DOHH2 (cell line): ENCODE measurements around the gene TAF1C.

Source experiments
- H3F3A ChIP-seq: fragments of 200-600 bp; sonication (generic), shearing (Covaris generic); 2 replicates; pipeline ENCODE4 v1.6.0; 2016; ENCODE audit warnings: antibody characterized with exemption, mild to moderate bottlenecking; ENCODE audit not compliant: control insufficient read depth, insufficient read depth
- H3K27ac ChIP-seq: fragments of 200-600 bp; sonication (generic); 2 replicates; pipeline ENCODE4 v1.5.1; 2014; ENCODE audit warnings: low read depth, mild to moderate bottlenecking, low read length, moderate library complexity
- H3K27me3 ChIP-seq: fragments of 200-600 bp; sonication (generic); 2 replicates; pipeline ENCODE4 v1.6.1; 2014; ENCODE audit warnings: mild to moderate bottlenecking, low read length, mixed read lengths; ENCODE audit not compliant: control insufficient read depth
- H3K36me3 ChIP-seq: fragments of 200-600 bp; sonication (generic); 2 replicates; pipeline ENCODE4 v1.6.1; 2014; ENCODE audit warnings: mild to moderate bottlenecking, low read length, moderate library complexity, mixed read lengths; ENCODE audit not compliant: control insufficient read depth
- H3K4me1 ChIP-seq: fragments of 200-600 bp; sonication (generic); 2 replicates; pipeline ENCODE4 v1.6.1; 2014; ENCODE audit warnings: mild to moderate bottlenecking, low read length, mixed read lengths; ENCODE audit not compliant: control insufficient read depth
- H3K4me2 ChIP-seq: fragments of 200-600 bp; sonication (generic); 2 replicates; pipeline ENCODE4 v1.6.0; 2014; ENCODE audit warnings: mild to moderate bottlenecking, low read length, moderate library complexity
- H3K4me3 ChIP-seq: fragments of 200-600 bp; sonication (generic); 2 replicates; pipeline ENCODE4 v1.5.1; 2014; ENCODE audit warnings: mild to moderate bottlenecking, low read length, mixed read lengths
- H3K79me2 ChIP-seq: fragments of 200-600 bp; sonication (generic); 2 replicates; pipeline ENCODE4 v1.6.1; 2014; ENCODE audit warnings: mild to moderate bottlenecking, low read length, mixed read lengths; ENCODE audit not compliant: control insufficient read depth
- H3K9me2 ChIP-seq: fragments of 200-600 bp; sonication (generic); replicated peaks from 2 replicates; pipeline ENCODE4 v1.6.1; 2014; ENCODE audit warnings: mild to moderate bottlenecking, low read length, mixed read lengths; ENCODE audit not compliant: control insufficient read depth
- H3K9me3 ChIP-seq: fragments of 200-600 bp; sonication (generic); 2 replicates; pipeline ENCODE4 v1.6.1; 2014; ENCODE audit warnings: antibody characterized with exemption, low read length, mixed read lengths; ENCODE audit not compliant: control insufficient read depth, insufficient read depth
- H4K20me1 ChIP-seq: fragments of 200-600 bp; sonication (generic); 2 replicates; pipeline ENCODE4 v1.6.0; 2014; ENCODE audit warnings: low read depth, mild to moderate bottlenecking, antibody characterized with exemption, low read length, moderate library complexity; ENCODE audit not compliant: control insufficient read depth, insufficient read depth
- CTCF ChIP-seq: fragments of 200-600 bp; sonication (generic); IDR thresholded peaks from one replicate; pipeline ENCODE4 v1.5.1; 2014; ENCODE audit warnings: antibody characterized with exemption, mild to moderate bottlenecking, low read depth, low read length; ENCODE audit not compliant: poor library complexity, severe bottlenecking
- EZH2phosphoT487 ChIP-seq: fragments of 200-600 bp; sonication (generic); IDR thresholded peaks from 2 replicates; pipeline ENCODE4 v1.6.1; 2017; ENCODE audit warnings: borderline replicate concordance, mild to moderate bottlenecking, antibody characterized with exemption, low read length, moderate library complexity, mixed read lengths

Gene TAF1C

DNA sequence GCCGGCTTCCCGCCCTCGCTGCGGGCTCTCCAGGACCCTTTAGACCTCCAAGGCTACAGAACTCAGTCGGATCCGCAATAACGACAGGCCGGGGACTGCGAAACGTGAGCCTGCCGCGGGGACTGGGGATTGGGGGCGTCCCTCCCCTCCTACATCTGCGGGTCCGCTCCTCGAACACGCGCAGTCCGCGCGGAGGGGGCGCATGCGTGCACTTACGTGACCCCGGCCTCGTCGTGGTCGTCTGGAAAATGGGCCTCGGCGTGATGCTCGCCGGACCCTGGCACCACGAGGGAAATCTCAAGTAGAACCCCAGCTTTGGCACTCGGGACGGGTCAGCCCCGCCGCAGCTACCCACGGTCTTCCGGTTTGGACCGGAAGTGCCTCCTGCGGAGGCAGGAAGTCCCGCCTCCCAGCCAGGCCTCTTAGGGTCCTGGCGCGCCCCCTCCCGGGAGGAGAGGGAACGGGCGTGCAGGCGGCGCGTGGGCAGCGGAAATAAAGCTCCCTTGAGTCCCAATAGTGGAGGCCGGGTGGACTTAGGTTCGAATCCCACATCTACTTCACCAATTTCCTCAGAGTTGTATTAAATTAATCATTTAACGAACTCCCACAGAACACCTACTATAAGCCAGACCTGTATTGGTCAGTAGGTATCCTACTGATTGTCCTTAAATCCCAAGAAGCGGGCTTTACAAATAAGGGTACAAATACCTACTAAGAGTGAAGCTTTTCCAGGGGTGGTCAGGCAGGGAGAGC is at the start of gene TAF1C:
TSS of gene TAF1C (minus strand) at position 373 of the 753 bp plus-strand sequence. CDS start 2,069 bp downstream, outside the sequence.
- H4K20me1 ChIP-seq, result no peaks in the 10 kb centered on the region
- TF ChIP-seq EZH2phosphoT487 (no peak), CTCF (peak; percentile 93)
- H3K27ac ChIP-seq, result peak within 1 kb of the TSS; percentile 33

DNA sequence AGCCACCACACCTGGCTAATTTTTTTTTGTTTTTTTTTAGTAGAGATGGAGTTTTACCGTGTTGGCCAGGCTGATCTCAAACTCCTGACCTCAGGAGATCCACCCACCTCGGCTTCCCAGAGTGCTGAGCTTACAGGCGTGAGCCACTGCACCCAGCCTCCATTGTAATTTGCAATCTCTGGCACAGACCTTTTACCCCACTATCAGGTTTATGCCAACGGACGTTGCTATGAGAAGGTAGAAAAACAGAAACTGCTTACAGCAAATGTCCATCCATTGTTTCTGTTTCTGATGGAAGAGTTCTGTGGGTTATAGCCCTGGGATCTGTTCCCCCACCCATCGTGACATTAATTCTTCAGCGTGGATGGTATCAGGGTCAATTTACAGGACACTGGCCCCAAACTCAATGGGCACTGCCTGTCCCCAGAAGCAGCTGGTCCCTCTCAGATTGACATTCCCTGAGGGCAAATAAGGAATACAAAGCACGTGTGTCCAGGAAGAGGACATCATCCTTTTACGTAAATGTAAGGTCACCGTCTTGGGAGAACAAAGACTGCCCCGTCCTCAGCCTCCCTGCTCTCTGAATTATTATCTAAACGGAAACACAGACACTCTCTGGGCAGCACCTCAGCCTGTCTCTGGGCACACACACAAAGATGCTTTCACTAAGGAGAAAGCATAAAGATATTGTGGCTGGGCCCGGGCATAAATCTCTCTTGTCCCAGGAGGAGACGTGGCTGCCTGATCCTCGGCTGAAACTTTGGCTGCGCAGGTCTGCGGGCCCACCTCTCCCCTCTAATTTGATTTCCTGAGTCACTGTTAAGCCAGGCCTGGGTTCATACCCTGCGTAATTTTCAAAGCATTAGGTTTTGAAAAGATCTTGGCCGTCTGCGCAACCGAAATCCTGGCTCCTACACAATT is 47.7 kb upstream of the TAF1C start:
- no peaks in the 10 kb centered on the region for H3K9me3 ChIP-seq
- no peak overlapping the region for H3K4me3 ChIP-seq
- no peaks in the 10 kb centered on the region for H3K36me3 ChIP-seq
- peaks cover 3% of the 10 kb centered on the region; the same call in 1 of the 2 replicates for H3K27me3 ChIP-seq
- H3K79me2 ChIP-seq, result no peaks in the 10 kb centered on the region
- H3K9me2 ChIP-seq, result no peaks in the 10 kb centered on the region
- H3F3A ChIP-seq, result no peaks in the 10 kb centered on the region
- H4K20me1 ChIP-seq, result no peaks in the 10 kb centered on the region
- H3K27ac ChIP-seq, result no peak overlapping the region
- no peaks in the 10 kb centered on the region for H3K4me1 ChIP-seq
- H3K4me2 ChIP-seq, result no peak overlapping the region
- TF ChIP-seq EZH2phosphoT487 (no peak), CTCF (no peak)

More for the DNA sequence above, at the start of gene TAF1C:
- Histone ChIP-seq H3K9me3 (no peaks in the 10 kb centered on the region), H3K4me1 (peaks cover 16% of the 10 kb centered on the region), H3F3A (no peaks in the 10 kb centered on the region), H3K4me2 (peak within 1 kb of the TSS; percentile 91), H3K79me2 (peaks cover 45% of the 10 kb centered on the region), H3K27me3 (no peaks in the 10 kb centered on the region), H3K4me3 (peak within 1 kb of the TSS; percentile 85), H3K36me3 (peaks cover 31% of the 10 kb centered on the region), H3K9me2 (no peaks in the 10 kb centered on the region)

- no peaks in the 10 kb centered on the region for H4K20me1 ChIP-seq
Measured at GRCh38 chr16:84233748-84234147, 46.9 kb upstream of the TAF1C start.

More at GRCh38 chr16:84233748-84234147, 46.9 kb upstream of the TAF1C start:
- TF ChIP-seq EZH2phosphoT487 (no peak), CTCF (no peak)
- no peak overlapping the region for H3K4me3 ChIP-seq
- H3F3A ChIP-seq, result no peaks in the 10 kb centered on the region
- no peaks in the 10 kb centered on the region for H3K4me1 ChIP-seq
- H3K27me3 ChIP-seq, result no peaks in the 10 kb centered on the region
- no peak overlapping the region for H3K27ac ChIP-seq
- no peaks in the 10 kb centered on the region for H3K9me3 ChIP-seq
- no peak overlapping the region for H3K4me2 ChIP-seq
- H3K79me2 ChIP-seq, result no peaks in the 10 kb centered on the region
- no peaks in the 10 kb centered on the region for H3K36me3 ChIP-seq
- no peaks in the 10 kb centered on the region for H3K9me2 ChIP-seq
